ENCODE data around the gene FBXO31.

The FBXO31 gene

GRCh38 chr16:87323727-87324410, 59.7 kb downstream of the FBXO31 start:
- DNase-seq = no peak

DNA sequence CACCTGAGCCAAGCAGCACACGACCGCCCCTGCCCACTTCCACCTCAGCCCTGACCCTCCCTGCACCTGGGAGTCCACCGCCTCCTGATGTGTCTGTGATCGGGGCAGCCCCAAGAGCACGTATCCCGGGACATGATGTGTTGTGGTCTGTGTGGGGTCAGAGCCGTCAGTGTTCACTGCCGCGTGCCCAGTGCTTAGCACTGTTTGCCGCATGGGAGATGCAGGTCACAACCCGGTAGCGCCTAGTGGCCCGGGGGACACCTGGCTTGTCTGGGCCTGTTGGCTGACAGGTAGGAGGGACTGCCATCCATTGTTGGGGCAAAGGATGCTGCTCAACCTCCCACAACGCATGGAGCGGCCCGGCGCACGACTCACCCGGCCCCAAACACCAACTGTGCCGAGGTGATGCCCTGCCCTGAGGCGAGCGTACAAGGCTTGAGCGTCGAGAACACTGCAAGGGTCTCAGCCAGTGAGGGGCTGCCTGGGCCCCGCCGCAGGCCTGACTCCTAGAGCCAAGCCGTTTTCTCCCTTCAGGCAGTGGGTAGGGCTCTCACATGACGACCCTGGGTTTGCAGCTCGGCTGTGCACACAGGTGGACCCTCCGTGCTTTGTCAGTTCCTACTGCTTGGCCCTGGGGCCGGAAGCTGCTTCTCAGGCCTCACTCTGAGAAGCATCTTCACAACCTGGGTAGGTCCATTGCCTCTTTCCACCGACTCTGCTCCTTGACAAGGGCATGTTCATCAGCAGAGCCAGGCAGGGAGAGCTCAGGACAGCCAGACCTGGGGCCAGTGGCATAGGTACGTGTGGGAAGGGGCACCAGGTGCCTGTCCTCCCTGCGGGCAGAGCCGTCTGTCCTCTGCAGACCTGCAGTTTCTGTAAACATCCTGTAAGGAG, 60.5 kb downstream of the FBXO31 start:
- DNase-seq = no peak

DNA sequence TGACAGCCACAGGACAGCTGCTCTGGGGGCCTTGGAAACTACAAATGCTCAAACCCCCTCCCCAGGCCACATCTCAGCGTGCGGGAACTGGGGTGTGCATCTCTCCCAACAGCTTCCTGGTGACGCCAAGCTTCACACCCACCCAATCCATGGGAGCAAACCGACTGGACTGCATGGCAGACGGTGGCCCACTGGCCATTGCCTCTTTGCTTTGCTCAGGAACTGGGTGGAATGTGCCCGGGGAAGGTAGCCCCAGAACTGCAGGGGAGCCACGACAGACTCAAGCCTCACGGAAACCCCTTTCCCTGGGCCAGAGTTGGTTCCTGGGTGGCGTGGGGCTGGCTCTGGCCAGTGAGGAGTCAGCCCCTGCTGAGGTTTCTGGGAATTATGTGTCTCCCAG, 61.2 kb downstream of the FBXO31 start:
- DNase-seq = no peak

- no peak for DNase-seq
Observed at GRCh38 chr16:87321336-87322107, 62.1 kb downstream of the FBXO31 start.

DNA sequence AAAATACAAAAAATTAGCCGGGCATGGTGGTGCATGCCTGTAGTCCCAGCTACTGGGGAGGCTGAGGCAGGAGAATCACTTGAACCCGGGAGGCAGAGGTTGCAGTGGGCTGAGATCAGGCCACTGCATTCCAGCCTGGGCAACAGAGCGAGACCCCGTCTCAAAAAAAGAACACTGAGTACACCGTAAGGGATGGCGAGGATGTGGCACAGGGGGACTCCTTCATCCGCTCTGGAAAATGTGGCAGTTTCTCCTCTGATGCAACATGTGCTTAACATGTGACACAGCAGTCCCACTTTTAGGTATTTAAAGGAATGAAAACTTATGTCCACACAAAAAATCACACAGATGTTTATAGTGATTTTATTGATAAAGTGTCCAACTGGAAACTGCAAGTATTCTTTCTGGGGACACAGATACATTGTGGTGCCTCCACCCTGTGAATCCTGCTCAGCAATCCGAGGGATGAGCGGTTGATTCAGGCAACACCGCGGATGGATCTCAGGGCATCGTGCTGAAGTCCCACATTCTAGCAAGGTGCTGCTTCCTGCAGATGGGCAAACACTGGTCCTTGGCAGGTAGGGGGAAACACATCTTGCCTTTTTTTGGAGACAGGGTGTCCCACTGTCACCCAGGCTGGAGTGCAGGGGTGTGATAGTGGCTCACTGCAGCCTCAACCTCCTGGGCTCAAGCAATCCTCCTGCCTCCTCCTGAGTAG, 62.9 kb downstream of the FBXO31 start:
- DNase-seq = no peak

DNA sequence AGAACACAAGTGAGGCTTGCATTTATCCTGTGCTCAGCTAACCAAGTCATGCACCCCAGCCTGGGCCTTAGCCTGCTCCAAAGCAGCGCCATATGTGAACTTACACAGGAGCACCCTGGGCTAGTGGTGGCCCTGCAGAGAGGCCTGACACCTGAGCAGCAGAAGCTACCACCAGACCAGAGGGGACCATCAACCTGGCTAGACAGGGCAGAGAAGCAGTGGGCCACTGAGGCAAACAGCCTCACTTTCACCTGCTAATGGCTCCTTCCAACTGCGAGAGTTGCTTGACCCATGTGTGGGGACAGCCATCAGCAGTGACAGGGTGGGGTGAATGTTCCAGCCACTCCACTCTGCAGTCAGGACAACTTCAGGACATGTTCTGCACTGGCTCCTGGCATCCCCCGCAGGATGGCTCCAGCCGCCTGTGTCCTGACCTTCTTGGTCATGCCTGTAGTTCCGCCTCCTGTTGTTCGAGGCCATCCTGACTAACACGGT, 63.5 kb downstream of the FBXO31 start:
- DNase-seq = no peak

GRCh38 chr16:87319011-87319410, 64.6 kb downstream of the FBXO31 start:
- DNase-seq = no peak

DNA sequence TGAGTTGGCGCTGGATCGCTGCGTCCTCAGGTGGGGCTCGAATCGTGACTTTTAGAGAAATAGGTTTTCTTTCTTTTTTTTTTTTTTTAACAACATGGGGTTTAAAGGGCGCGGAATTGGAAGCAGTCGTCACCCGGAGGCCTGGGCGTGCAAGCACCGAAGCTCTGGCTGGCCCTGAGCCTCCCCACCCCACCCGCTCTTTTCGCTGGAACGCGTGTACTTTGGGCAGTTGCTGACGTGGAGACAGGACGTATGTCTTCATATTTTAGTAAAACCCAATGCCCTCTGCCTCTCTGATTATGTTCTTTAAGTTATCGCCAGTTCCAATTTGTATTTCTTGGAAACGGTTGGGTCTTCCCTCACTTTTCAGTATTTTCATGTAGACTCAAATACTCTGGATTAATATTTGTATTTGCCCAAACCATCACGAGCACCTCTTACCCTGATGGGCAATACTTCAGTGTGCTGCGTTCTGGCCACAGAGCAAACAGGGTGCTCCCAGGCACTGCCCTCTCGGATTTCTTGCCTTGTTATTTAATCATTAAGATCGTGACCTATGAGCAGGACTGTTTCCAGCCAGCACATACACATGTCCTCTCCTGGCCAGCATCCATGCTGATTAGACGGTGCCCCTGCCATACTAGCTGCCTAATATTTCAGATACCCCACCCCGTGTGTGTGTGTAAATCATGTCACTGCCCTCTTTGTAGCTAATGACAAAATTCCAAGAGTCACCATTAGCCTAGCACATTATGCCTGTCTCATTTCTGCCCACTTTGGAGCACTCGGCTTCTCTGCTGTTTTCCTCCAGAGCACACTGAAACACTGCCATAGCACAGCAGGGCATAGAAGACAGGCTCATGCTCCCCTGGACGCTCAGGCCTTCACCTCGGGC, 65.6 kb downstream of the FBXO31 start:
- DNase-seq = no peak

GRCh38 chr16:87316923-87317749, 66.4 kb downstream of the FBXO31 start, which contains the start of gene C16orf95:
Gene C16orf95 (minus strand): TSS chr16:87317392. CDS start chr16:87317242, 150 bp downstream.
- peak; percentile 93 to 97 (median 96) for DNase-seq

DNA sequence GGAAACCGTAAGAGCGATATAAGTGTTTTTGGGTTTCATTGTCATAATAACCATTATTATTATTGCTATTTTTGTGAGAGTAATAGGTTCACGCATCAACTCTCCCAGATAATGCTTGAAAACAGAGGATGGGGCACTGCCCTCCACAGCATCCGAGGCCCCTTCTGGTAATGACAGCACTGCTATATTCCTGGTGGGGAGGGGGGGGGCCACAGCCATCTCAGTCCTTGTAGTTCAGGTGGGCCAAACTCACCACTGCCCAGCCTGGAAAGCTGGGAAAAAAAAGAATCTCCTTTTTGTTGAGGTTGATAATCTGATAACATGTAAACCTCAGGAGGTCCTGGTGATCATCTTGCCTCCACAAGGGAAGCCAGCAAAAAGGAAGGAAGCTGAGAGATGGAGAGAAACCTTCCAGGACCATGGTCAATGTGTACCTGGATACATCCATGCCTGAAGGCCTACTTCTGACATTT, 67.1 kb downstream of the FBXO31 start:
- no peak for DNase-seq

DNA sequence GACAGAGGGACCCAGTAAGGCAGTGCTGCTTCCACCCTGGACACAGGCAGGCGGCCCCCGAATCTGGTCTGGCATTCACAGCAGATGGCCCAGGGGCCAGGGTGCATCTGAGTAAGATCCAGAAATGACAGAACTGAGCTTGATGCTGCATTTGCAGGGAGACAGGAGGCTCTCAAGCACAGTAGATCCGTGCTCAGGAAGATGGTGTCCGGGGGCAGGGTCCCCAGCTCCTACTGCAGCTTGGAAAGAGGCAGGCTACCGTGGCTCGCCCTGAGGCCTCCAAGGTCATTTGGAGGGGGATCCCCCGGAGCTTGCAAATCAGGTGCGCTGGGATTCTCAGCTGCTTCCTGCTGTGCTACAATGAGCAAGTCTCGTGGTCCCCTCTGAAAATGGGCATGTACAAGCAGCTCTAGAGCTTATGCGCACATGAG, 68.6 kb downstream of the FBXO31 start:
- DNase-seq = no peak

DNA sequence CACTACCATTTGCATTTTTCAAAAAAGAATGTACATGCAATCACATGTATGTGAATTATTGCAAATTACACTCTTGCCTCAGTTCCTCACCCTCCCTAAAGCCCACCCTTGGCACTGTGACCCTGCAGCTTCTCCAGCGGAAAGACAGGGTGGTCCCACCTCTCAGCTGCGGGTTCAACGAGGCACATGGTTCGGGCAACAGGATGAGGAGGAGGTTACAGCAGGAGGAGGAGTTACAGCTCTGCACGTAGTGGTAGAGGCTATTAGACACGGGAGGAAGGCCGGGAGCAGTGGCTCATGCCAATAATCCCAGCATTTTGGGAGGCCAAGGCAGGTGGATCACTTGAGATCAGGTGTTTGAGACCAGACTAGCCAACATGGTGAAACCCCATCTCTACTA, 71.6 kb downstream of the FBXO31 start:
- no peak for DNase-seq

DNA sequence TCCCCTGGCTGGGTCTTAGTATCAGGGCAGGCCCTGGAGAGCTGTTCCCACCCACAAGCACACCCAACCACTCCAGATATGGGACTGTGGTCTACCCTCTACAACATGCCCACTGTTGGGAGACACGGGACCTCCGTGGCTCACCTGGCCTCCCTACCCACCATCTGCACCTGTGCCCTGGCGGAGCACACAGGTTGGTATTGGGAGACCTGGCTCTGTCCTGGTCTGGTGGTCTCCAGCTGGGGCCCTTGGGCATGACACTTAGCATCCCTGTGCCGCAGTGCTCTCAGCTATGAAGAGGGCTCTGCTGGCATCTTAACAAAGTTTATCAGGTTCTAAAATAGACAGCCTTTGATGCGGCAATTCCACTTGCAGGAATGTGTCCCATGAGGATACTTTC, 72.2 kb downstream of the FBXO31 start:
- DNase-seq = no peak

GRCh38 chr16:87310610-87311009, 73.0 kb downstream of the FBXO31 start:
- no peak for DNase-seq

GRCh38 chr16:87309620-87310525, 73.7 kb downstream of the FBXO31 start:
- DNase-seq = no peak

DNA sequence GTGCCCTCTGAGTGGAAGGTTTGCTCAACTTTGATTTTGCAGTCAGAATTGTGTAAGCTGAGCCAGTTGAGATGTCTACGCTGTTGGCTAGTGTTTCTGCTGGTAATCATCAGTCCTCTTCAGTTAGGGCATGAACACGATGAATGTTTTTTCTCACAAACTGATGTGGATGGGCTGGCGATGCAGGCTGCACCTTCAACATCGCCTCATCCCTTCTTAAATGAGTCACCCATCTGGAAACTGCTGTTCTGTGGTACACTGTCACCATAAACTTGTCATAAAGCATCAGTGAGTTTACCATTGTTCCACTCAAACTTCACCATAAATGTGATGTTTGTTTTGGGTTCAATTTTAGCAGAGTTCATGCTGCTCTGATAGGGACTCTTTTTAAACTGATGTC, 74.8 kb downstream of the FBXO31 start:
- no peak for DNase-seq

DNA sequence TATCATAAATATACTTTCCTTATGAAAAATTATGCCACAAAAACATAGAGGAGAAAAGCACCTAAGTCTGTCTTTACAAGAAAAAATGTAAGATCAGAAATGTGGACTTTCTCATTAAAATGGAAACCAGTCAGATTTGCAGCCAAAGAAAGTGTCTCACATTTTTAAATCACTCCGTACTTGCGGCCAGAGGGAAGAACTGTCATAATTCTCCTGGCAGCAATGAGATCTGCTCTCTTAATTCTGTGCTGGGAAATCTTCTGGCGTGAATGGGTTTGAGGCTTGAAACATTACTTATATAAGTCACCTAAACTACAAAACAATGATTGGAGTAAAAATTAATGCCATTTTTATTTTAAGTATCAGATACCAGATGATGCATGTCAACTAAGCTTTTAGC, 77.1 kb downstream of the FBXO31 start:
- DNase-seq = no peak

GRCh38 chr16:87305505-87306391, 77.8 kb downstream of the FBXO31 start:
- no peak for DNase-seq
